Endothelial cell (in vitro differentiated cells): ENCODE measurements around the gene C19orf38. TPM values are rescaled to one million over a fixed set of nuclear protein-coding genes. Genes with fewer than 3 reads are reported as not detected.
A peak's percentile ranks its signal among the peaks of the same experiment; 100 is the strongest.

Source experiments
- DNase-seq: peaks from one replicate; pipeline ENCODE4 v3.0.0; 2021; ENCODE audit warnings: low spot score
- H3K27ac Mint-ChIP-seq: one replicate; pipeline ENCODE4 v1.8.0; 2021; ENCODE audit warnings: mixed read lengths, inconsistent platforms; ENCODE audit not compliant: unreplicated experiment
- H3K27me3 Mint-ChIP-seq: one replicate; pipeline ENCODE4 v1.8.0; 2021; ENCODE audit warnings: mild to moderate bottlenecking, moderate library complexity, mixed read lengths, inconsistent platforms; ENCODE audit not compliant: unreplicated experiment
- H3K36me3 Mint-ChIP-seq: one replicate; pipeline ENCODE4 v1.8.0; 2021; ENCODE audit warnings: mild to moderate bottlenecking, low read depth, mixed read lengths, inconsistent platforms; ENCODE audit not compliant: unreplicated experiment
- H3K4me1 Mint-ChIP-seq: one replicate; pipeline ENCODE4 v1.8.0; 2021; ENCODE audit warnings: mild to moderate bottlenecking, mixed read lengths, inconsistent platforms; ENCODE audit not compliant: unreplicated experiment
- H3K4me3 Mint-ChIP-seq: one replicate; pipeline ENCODE4 v1.8.0; 2021; ENCODE audit warnings: mild to moderate bottlenecking, mixed read lengths, inconsistent platforms; ENCODE audit not compliant: unreplicated experiment
- H3K9me3 Mint-ChIP-seq: one replicate; pipeline ENCODE4 v1.8.0; 2021; ENCODE audit warnings: mixed read lengths, inconsistent platforms; ENCODE audit not compliant: unreplicated experiment
- CTCF ChIP-seq: fragments of 200-600 bp; sonication (generic); IDR thresholded peaks from one replicate; pipeline ENCODE4 v1.5.0; 2021; ENCODE audit warnings: antibody characterized with exemption; ENCODE audit not compliant: unreplicated experiment
- total RNA-seq: library from RNA; stranded (reverse); fragmentation: NEBNext Ultra II Directional; extraction: Animal tissue kit (Norgen Biotek cat#: 25700); gene quantifications from one replicate; pipeline ENCODE4 v1.2.1, GENCODE V29; 2021; ENCODE audit not compliant: unreplicated experiment

The C19orf38 gene
- total RNA-seq, 1 donor from 2014 or later, result not detected

DNA sequence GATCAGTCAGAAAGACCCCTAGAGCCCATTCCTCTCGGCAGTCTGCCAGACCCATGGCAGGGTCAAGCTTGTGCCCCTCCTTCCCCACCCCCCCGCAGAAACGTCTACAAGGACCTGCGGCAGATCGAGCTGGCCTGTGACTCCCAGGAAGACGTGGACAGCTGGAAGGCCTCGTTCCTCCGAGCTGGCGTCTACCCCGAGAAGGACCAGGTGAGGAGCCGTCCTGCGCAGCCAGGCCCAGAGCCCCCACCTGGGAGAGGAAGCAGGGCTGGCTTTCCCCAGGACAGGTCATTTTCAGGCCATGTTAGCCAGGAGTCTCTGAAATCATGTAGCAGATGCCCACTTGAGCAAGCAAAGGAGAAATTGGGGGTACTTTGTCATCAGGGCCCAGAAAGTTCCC is 24.5 kb upstream of the C19orf38 start:
- Mint-ChIP-seq H3K27ac (no peak overlapping the region), H3K9me3 (no peaks in the 10 kb centered on the region), H3K4me1 (peaks cover 5% of the 10 kb centered on the region), H3K36me3 (peaks cover 37% of the 10 kb centered on the region), H3K27me3 (peaks cover 7% of the 10 kb centered on the region), H3K4me3 (no peak overlapping the region)
- no peak for DNase-seq
- TF ChIP-seq CTCF, result no peak

DNA sequence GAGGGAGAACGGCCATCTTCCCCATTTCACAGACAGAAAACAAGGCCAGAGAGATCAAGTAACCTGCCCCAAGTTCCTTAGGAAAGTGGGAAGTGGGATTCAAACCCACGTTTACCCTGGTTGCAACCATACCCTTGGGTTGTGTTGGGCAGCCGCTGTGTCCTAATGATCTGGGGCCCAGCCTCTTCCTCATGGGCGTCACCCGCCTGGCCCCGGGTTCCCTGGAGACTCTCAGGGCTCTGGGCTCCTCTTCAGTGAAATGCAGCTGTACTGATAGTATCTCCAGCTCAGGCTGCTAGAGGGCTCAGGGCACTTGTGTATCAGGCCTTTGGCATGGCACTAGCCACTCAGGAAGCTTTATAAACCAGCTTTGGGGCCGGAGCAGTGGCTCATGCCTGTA is 22.0 kb upstream of the C19orf38 start:
- DNase-seq, result no peak
- Mint-ChIP-seq H3K36me3 (peaks cover 18% of the 10 kb centered on the region), H3K9me3 (no peaks in the 10 kb centered on the region), H3K27me3 (peaks cover 2% of the 10 kb centered on the region), H3K27ac (no peak overlapping the region), H3K4me1 (no peaks in the 10 kb centered on the region), H3K4me3 (peak overlapping the region; percentile 48)
- no peak for TF ChIP-seq CTCF

- Mint-ChIP-seq H3K36me3 (peaks cover 18% of the 10 kb centered on the region), H3K27ac (no peak overlapping the region), H3K27me3 (peaks cover 2% of the 10 kb centered on the region), H3K4me3 (peak overlapping the region; percentile 47), H3K4me1 (no peaks in the 10 kb centered on the region), H3K9me3 (no peaks in the 10 kb centered on the region)
- TF ChIP-seq CTCF, result no peak
- no peak for DNase-seq
These were observed 21.4 kb upstream of the C19orf38 start for GRCh38 chr19:10826846-10827245.

DNA sequence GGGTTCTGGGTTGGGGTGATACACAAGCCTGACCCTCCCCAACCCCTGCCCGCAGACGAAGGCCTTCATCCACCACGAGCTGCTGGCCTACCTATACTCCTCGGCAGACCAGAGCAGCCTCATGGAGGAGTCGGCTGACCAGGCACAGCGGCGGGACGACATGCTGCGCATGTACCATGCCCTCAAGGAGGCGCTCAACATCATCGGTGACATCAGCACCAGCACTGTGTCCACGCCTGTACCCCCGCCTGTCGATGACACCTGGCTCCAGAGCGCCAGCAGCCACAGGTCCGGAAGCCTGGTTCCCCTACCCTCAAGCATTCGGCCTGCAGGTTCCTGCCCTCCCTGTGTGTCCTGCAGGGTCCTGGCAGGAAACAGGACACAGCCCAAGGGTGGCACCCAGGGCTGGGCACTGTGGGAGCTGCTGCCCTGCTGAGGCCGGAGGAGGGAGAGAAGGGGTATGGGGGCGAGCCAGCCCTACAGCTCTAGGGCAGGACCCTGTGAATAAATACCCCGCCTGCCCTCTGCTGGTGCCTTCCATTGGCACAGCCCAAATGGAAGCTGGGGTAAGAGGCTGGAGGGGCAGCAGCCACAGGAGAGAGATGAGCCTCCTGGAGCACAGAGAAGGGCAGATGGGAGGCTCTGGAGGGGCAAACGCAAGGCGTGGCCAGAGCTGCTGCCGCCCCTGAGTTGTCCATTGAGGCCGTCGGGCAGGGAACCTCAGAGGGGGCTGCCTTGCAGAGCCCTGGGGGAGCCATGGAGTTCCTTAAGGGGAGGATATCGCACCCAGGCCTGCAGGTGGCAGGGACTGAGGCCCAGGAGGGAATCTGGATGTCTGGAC is 19.0 kb upstream of the C19orf38 start:
- Mint-ChIP-seq H3K36me3 (peaks cover 15% of the 10 kb centered on the region), H3K4me1 (no peaks in the 10 kb centered on the region), H3K27ac (no peak overlapping the region), H3K9me3 (no peaks in the 10 kb centered on the region), H3K27me3 (peaks cover 4% of the 10 kb centered on the region), H3K4me3 (no peak overlapping the region)
- no peak for DNase-seq
- no peak for TF ChIP-seq CTCF

DNA sequence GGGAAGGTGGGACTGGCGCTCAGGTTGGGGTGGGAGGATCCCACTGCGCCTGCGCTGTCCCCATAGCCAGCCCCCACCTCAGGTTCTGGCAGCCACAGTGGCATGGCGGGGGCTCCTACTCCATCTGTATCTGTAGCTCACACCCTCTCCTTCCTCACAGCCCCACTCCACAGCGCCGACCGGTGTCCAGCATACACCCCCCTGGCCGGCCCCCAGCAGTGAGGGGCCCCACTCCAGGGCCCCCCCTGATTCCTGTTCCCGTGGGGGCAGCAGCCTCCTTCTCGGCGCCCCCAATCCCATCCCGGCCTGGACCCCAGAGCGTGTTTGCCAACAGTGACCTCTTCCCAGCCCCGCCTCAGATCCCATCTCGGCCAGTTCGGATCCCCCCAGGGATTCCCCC is 18.2 kb upstream of the C19orf38 start:
- Mint-ChIP-seq H3K9me3 (no peaks in the 10 kb centered on the region), H3K27me3 (peaks cover 4% of the 10 kb centered on the region), H3K36me3 (peaks cover 13% of the 10 kb centered on the region), H3K27ac (no peak overlapping the region), H3K4me3 (no peak overlapping the region), H3K4me1 (no peaks in the 10 kb centered on the region)
- TF ChIP-seq CTCF, result no peak
- no peak for DNase-seq
